ENCODE measurements around the gene METTL9.

The METTL9 gene

DNA sequence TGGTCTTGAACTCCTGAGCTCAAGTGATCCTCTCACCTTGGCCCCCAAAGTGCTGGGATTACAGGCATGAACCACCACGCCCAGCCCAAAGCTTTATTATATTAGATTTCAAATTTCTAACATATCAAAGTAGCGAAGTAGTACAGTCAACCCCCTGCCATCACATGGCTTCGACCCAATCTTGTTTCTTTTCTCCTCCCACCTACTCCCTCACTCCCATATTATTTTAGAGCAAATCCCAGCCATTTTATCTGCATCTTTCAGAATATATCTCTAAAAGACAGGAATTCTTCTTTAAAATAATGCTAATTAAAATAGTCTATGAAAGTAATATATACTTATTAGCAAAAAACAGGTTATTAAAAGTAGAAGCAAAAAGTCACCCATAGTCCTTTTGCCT is 52.1 kb downstream of the METTL9 start:
- TF ChIP-seq, protein P1, sequence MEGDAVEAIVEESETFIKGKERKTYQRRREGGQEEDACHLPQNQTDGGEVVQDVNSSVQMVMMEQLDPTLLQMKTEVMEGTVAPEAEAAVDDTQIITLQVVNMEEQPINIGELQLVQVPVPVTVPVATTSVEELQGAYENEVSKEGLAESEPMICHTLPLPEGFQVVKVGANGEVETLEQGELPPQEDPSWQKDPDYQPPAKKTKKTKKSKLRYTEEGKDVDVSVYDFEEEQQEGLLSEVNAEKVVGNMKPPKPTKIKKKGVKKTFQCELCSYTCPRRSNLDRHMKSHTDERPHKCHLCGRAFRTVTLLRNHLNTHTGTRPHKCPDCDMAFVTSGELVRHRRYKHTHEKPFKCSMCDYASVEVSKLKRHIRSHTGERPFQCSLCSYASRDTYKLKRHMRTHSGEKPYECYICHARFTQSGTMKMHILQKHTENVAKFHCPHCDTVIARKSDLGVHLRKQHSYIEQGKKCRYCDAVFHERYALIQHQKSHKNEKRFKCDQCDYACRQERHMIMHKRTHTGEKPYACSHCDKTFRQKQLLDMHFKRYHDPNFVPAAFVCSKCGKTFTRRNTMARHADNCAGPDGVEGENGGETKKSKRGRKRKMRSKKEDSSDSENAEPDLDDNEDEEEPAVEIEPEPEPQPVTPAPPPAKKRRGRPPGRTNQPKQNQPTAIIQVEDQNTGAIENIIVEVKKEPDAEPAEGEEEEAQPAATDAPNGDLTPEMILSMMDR (IDR thresholded peaks at IDR 0.05; ENCODE audit: extremely low read depth, missing control alignments): no peak
- DNase-seq (ENCODE audit: low spot score): no peak

DNA sequence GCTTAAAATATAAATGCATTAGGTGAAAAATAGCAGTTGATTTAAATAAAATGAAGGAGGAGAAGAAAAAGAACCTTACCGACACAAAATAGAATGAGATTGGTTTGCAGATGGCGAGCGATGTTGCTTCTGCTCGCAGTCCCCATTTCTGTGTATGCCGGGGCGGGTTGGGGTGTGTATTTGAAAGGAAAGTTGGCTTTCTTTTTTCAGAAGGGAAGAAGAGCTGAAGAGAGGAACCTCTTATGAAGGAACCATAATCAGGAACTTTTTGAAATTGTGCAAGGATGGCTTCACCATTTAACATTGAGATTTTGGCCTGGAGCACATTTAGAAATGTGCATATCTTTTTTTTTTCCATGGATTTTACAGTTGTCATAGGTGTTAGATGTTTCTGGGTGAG is 53.1 kb downstream of the METTL9 start, which contains the start of gene IGSF6:
Gene IGSF6 (minus strand): TSS at position 156 of the 400 bp plus-strand sequence. CDS start 10 bp downstream, at position 146.
- DNase-seq (ENCODE audit: low spot score): no peak
- TF ChIP-seq, protein P1 (IDR thresholded peaks at IDR 0.05; ENCODE audit: extremely low read depth, missing control alignments): no peak

DNA sequence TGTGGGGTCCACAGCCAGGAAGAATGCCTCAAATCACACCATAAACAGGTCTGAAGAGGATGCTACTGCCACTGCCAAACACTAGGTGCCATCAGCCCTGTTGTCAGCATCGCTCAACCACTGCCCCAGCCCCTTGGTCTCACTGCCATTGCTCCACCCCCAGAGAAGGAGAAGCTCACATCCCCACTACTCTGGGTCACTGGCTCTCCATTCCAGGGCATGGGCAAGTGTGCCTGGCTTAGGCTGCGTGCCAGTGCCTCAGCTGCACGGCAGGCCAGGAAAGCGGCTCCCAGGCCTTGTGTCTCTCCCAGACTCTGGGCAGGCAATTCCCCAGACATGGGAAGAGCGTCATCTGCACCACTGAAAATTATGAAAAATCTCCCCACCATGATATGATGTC is 54.2 kb downstream of the METTL9 start:
- TF ChIP-seq, protein P1 (IDR thresholded peaks at IDR 0.05; ENCODE audit: extremely low read depth, missing control alignments): no peak
- DNase-seq (ENCODE audit: low spot score): no peak

DNA sequence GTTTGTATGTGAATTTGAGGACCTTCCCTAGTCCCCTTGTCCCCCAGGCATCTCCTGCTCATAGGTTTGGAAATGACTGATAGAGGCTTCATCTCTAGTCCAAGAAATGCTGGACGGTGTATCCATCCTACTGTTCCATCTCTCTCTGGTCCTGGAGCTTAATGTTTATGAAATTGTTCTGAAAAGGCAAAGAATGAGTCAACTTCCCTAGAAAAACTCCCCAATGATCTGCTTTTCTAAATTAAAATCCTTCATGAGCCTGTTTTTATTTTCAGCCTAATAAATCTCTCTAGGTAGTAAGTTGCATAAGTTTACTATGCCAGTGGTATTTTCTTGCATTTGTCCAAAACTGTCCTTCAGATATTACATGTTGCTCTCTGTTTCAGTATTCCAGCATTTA is 55.1 kb downstream of the METTL9 start:
- no peak for DNase-seq (ENCODE audit: low spot score)
- TF ChIP-seq, protein P1 (IDR thresholded peaks at IDR 0.05; ENCODE audit: extremely low read depth, missing control alignments): no peak

DNA sequence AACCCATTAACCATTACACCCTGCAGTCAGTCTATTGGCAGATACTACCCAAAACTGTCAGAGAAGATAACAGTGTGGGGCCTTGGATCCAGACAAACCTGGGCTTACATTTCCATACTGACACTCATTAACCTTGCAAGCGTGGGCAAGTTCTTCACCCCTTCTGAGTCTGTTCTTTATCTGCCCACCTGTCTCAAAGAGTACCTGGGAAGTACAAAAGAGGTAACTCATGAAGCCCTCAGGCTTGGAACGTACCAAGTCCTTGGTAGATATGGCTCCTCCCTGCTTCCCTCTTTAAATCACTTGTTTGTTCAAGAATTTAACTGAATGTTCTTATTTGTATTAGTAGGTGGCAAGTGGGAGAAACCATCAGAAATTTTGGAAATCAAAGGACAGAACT is 55.5 kb downstream of the METTL9 start:
- TF ChIP-seq, protein P1 (IDR thresholded peaks at IDR 0.05; ENCODE audit: extremely low read depth, missing control alignments): no peak

DNA sequence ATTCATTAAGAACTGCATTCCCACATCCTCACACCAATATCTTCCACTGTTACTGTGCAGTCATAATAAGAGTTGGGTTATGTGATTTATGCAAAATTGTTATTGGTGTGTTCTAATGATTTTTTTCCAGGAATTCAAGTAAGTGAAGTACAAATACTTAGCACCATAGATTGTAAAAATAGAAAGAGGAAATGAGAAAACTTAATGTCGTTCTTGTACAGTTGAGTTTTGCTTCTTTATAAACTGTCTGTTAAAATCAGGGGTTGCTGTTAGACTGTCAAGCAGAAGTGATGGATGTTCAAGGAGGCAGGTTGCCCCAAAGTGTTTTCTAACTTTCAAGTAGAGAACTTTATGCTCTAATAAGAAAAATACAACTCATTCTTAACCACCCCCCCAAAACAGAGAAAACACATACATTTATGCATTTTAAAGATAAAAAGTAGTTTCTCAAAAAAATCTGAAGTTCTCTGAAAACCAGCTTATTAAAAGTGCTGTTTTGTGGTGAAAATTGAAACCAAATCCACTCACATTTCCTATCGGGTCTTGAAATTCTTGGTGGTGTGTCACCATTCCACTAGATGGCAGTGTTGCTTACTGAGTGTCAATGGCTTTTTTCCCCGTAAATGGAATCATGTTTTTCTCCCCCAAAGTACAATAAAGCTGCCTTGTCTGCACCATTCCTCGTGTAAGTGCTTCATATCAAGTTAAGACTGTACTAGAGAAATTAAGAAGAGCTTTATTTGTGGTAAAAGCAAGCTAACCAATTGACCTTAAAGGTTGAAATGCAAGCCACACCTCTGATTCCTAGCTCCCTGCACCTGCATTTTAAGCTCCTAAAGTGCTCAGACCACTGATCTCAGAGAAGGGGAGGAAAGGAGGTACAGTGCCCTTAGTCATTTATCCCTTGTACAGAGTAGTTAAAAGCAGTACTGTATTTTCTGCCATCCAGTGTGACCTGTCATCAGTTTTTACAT is 57.7 kb downstream of the METTL9 start:
- DNase-seq (ENCODE audit: low spot score): peak; percentile 65
- TF ChIP-seq, protein P1 (IDR thresholded peaks at IDR 0.05; ENCODE audit: extremely low read depth, missing control alignments): peak; percentile 42

More for the DNA sequence above, 55.5 kb downstream of the METTL9 start:
- DNase-seq (ENCODE audit: low spot score): no peak

DNA sequence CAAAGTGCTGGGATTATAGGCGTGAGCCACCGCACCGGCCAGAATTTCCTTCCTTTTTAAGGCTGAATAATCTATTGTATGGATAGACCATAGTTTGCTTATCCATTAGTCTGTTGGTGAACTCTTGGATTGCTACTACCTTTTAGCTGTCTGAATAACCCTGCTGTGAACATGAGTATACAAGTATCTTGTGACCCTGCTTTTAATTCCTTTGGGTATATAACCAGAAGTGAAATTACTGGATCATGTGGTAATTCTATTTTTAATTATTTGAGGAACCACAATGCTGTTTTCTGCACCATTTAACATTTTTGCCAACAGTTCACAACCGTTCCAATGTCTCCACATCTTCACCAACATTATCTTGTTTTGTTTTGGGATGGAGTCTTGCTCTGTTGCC is 59.7 kb downstream of the METTL9 start:
- TF ChIP-seq, protein P1 (IDR thresholded peaks at IDR 0.05; ENCODE audit: extremely low read depth, missing control alignments): no peak
- no peak for DNase-seq (ENCODE audit: low spot score)
